CD4-positive, alpha-beta memory T cell (primary cell): Measurements from ENCODE around the gene PRUNE2. TPM values are rescaled to one million over a fixed set of nuclear protein-coding genes. Genes with fewer than 3 reads are reported as not detected.

ENCODE experiments used
- CTCF ChIA-PET: fragments of 350-600 bp; sonication (Branson Sonifier 250); formaldehyde crosslinking; loops from one replicate; lab custom pipeline; 2021; ENCODE audit warnings: inconsistent platforms; ENCODE audit not compliant: partially characterized antibody; lab: Charles Lee
- POLR2A ChIA-PET: fragments of 350-600 bp; sonication (Branson Sonifier 250); formaldehyde crosslinking; loops from one replicate; lab custom pipeline; 2021; ENCODE audit not compliant: partially characterized antibody; lab: Charles Lee
- DNase-seq, 5 donors: peaks; one replicate each; pipeline versions ENCODE4 v3.0.0 to v3.0.0-alpha.2; 2020 to 2022; ENCODE audit warnings: mixed read lengths in 1 of 5
- H3K27ac ChIP-seq: one replicate; pipeline ENCODE4 v1.7.0; 2013; ENCODE audit warnings: low read depth, low read length
- H3K27me3 ChIP-seq: 2 replicates; pipeline ENCODE4 v1.7.0; 2013; ENCODE audit warnings: mild to moderate bottlenecking, low read length, moderate library complexity; ENCODE audit not compliant: insufficient read depth
- H3K36me3 ChIP-seq: 2 replicates; pipeline ENCODE4 v1.7.0; 2013; ENCODE audit warnings: mild to moderate bottlenecking, low read length, moderate library complexity; ENCODE audit not compliant: insufficient read depth
- H3K4me1 ChIP-seq: 2 replicates; pipeline ENCODE4 v1.7.0; 2013; ENCODE audit warnings: mild to moderate bottlenecking, low read length, moderate library complexity; ENCODE audit not compliant: insufficient read depth
- H3K4me3 ChIP-seq, 2 donors: one replicate each; pipeline ENCODE4 v1.7.0; 2013; ENCODE audit warnings: low read length in 2 of 2, mild to moderate bottlenecking in 1 of 2
- H3K9me3 ChIP-seq, 2 donors: one replicate each; pipeline ENCODE4 v1.7.0; 2013; ENCODE audit warnings: low read length in 2 of 2, control low read depth in 1 of 2; ENCODE audit not compliant: control insufficient read depth in 1 of 2
- H3K27ac Mint-ChIP-seq, 7 donors: one replicate each; pipeline ENCODE4 v1.8.0; 2020 to 2021; ENCODE audit warnings: mixed read lengths in 7 of 7, mild to moderate bottlenecking in 6 of 7, inconsistent platforms in 3 of 7, moderate library complexity in 3 of 7
- H3K27me3 Mint-ChIP-seq, 2 donors: one replicate each; pipeline ENCODE4 v1.8.0; 2020 to 2021; ENCODE audit warnings: mixed read lengths in 2 of 2
- H3K36me3 Mint-ChIP-seq, 2 donors: one replicate each; pipeline ENCODE4 v1.8.0; 2020 to 2021; ENCODE audit warnings: mixed read lengths in 2 of 2, inconsistent platforms in 1 of 2, mild to moderate bottlenecking in 1 of 2
- H3K4me1 Mint-ChIP-seq, 4 donors: one replicate each; pipeline ENCODE4 v1.8.0; 2020 to 2021; ENCODE audit warnings: mixed read lengths in 4 of 4, mild to moderate bottlenecking in 1 of 4
- H3K4me3 Mint-ChIP-seq, 8 donors: one replicate each; pipeline ENCODE4 v1.8.0; 2020 to 2021; ENCODE audit warnings: mixed read lengths in 8 of 8, mild to moderate bottlenecking in 7 of 8, moderate library complexity in 6 of 8, inconsistent platforms in 3 of 8
- H3K9me3 Mint-ChIP-seq, 8 donors: one replicate each; pipeline ENCODE4 v1.8.0; 2020 to 2021; ENCODE audit warnings: mixed read lengths in 8 of 8, mild to moderate bottlenecking in 5 of 8, inconsistent platforms in 3 of 8, moderate library complexity in 1 of 8
- intact Hi-C: fragments of 100-400 bp; cut with micrococcal nuclease; formaldehyde crosslinking; loops from one replicate; pipeline ENCODE4 v1.15.1; 2023
- polyA plus RNA-seq, 2 donors: library from polyadenylated mRNA; unstranded; fragments of 300-500 nt; fragmentation: Illumina TruSeq; gene quantifications; one replicate each; pipeline ENCODE4 v1.2.3, GENCODE V29; 2021
- total RNA-seq, 2 experiments: library from RNA; stranded (reverse); gene quantifications; one replicate each; pipeline ENCODE4 v1.2.3, GENCODE V29; 2021

PRUNE2 gene
- total and polyA plus RNA-seq, 4 experiments from 2014 or later: 0.22 to 0.42 TPM; not detected in 2

- no peaks in the 10 kb centered on the region for H3K9me3 ChIP-seq
- H3K36me3 Mint-ChIP-seq: no peaks in the 10 kb centered on the region
- H3K4me1 Mint-ChIP-seq: peaks cover 6 to 13% (median 8%) of the 10 kb centered on the region in 4 donors
- H3K36me3 ChIP-seq: no peaks in the 10 kb centered on the region
- no peak overlapping the region for H3K27ac Mint-ChIP-seq
- intact Hi-C loops: no loop called here
- ChIA-PET POLR2A (no interaction called here), CTCF (interaction anchor here (0.9 to 4.2 kb wide), 3 partner anchors 11 to 272 kb away, joined by 3 to 25 read pairs (median 4); no protein-coding TSS in a partner anchor)
- DNase-seq: no peak
- peaks cover 27 to 34% of the 10 kb centered on the region in 2 donors for H3K27me3 Mint-ChIP-seq
- H3K27ac ChIP-seq: no peak overlapping the region
- H3K4me3 ChIP-seq: no peak overlapping the region
- H3K4me3 Mint-ChIP-seq: peak overlapping the region in 4 of 8 donors; percentile 5 to 83 (median 46)
- no peaks in the 10 kb centered on the region for H3K27me3 ChIP-seq
- H3K9me3 Mint-ChIP-seq: no peaks in the 10 kb centered on the region
- no peaks in the 10 kb centered on the region for H3K4me1 ChIP-seq
Observed at GRCh38 chr9:76692458-76693129, 213.3 kb downstream of the PRUNE2 start.

DNA sequence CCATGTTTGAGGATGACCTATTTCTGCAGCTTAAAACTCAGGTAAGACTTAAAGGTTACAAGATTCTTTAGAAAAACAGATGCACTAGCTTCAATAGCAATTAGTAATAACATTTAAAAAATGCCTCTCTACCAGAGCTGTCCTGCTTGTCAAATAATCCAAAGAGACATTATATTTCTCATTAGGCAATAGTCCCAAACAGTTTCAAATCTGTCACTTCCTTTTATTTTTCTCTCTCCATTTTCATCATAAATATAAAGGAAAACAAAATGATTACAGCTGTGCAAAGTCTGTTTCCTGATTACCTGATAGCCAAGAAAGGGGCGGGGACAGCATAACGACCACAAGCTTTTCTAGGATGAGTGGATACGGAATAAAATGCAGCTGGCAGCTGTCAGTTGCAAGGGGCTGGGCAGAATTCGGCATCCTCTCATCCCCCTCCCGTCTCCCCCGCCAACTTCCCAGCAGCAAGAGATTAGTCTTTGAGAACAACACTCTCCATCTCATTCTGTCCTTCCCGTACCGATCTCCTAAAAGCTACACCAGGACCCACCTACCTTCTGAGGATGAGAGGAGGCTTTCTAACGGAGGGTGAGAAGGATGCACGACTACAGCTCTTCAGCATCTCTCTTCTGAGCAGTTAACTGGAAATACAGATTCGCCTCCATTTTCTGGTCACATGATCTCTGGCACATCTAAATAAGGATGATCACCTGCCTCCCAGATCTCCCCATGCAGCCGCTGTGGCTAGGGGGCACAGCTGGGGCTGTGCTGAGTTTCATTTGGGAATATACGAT lies 214.2 kb downstream of the PRUNE2 start:
- intact Hi-C loops: no loop called here
- Mint-ChIP-seq H3K4me3 (peak overlapping the region; percentile 74 to 87 (median 82)), H3K36me3 (no peaks in the 10 kb centered on the region), H3K27ac (peak overlapping the region in 1 of 7 donors; percentile 69), H3K27me3 (peaks cover 24 to 33% of the 10 kb centered on the region in 2 donors), H3K4me1 (peaks cover 6 to 13% (median 8%) of the 10 kb centered on the region in 4 donors), H3K9me3 (no peaks in the 10 kb centered on the region)
- Histone ChIP-seq H3K4me3 (no peak overlapping the region), H3K36me3 (no peaks in the 10 kb centered on the region), H3K27me3 (no peaks in the 10 kb centered on the region), H3K27ac (no peak overlapping the region), H3K4me1 (no peaks in the 10 kb centered on the region), H3K9me3 (no peaks in the 10 kb centered on the region)
- ChIA-PET POLR2A (no interaction called here), CTCF (interaction anchor here (0.6 to 4.2 kb wide), 6 partner anchors 10 to 291 kb away, joined by 3 to 25 read pairs (median 3); no protein-coding TSS in a partner anchor)
- peak in 1 of 5 donors; percentile 2 for DNase-seq

GRCh38 chr9:76690973-76691370 lies 214.9 kb downstream of the PRUNE2 start:
- H3K27ac Mint-ChIP-seq: no peak overlapping the region
- peak overlapping the region in 2 of 8 donors; percentile 15 to 42 for H3K4me3 Mint-ChIP-seq
- H3K4me1 Mint-ChIP-seq: peaks cover 6 to 13% (median 8%) of the 10 kb centered on the region in 4 donors
- H3K27me3 Mint-ChIP-seq: peaks cover 20 to 33% of the 10 kb centered on the region in 2 donors
- CTCF ChIA-PET: interaction anchor here (1.0 to 4.2 kb wide), 3 partner anchors 10 to 290 kb away, joined by 3 to 25 read pairs (median 3); no protein-coding TSS in a partner anchor
- no peak for DNase-seq
- POLR2A ChIA-PET: no interaction called here
- intact Hi-C loops: no loop called here
- no peaks in the 10 kb centered on the region for H3K36me3 ChIP-seq
- H3K27me3 ChIP-seq: no peaks in the 10 kb centered on the region
- H3K9me3 ChIP-seq: no peaks in the 10 kb centered on the region
- no peaks in the 10 kb centered on the region for H3K9me3 Mint-ChIP-seq
- H3K4me3 ChIP-seq: no peak overlapping the region
- no peaks in the 10 kb centered on the region for H3K4me1 ChIP-seq
- H3K27ac ChIP-seq: no peak overlapping the region
- no peaks in the 10 kb centered on the region for H3K36me3 Mint-ChIP-seq

DNA sequence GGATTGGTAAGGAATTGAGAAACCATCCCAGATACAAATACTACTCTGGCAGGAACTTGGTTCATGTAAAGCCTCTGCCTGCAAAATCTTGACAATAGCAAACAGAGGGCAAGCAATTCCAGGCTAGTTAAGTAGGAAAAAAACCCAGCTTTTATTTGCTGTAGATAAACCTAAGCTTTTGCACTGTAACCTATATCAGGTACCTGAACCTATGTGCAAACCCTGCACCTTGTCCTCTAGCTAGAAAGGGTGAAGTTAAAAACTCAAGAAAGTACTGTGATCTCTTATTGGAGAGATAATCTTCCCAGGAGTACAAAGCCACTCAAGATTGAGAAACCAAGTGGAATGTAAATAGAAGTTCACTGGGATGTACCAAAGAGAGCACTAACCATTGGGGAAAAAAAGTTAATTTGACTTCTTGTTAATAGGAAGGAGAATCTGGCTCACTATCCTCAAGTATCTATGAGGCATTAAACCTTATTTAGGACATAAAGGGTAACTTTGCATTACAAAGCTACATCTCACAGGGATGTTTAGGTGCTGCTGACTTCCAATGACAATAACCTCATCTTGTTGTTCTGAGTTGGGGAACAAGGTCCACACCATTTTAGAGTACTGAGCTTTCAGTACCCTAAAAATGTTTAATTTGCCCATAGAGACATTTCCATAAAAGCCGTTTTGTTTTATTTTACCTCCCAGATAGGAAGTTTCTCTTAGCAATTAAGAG lies 215.5 kb downstream of the PRUNE2 start:
- H3K9me3 Mint-ChIP-seq: no peaks in the 10 kb centered on the region

GRCh38 chr9:76688471-76689238 lies 217.3 kb downstream of the PRUNE2 start:
- H3K36me3 ChIP-seq: no peaks in the 10 kb centered on the region
- Mint-ChIP-seq H3K4me1 (peaks cover 6 to 13% (median 8%) of the 10 kb centered on the region in 4 donors), H3K4me3 (no peak overlapping the region), H3K36me3 (no peaks in the 10 kb centered on the region), H3K9me3 (no peaks in the 10 kb centered on the region), H3K27me3 (peaks cover 17 to 24% of the 10 kb centered on the region in 2 donors), H3K27ac (no peak overlapping the region)
- no peak for DNase-seq
- intact Hi-C loops: no loop called here
- H3K27ac ChIP-seq: no peak overlapping the region
- ChIA-PET POLR2A (no interaction called here), CTCF (interaction anchor here (1.5 kb wide), 1 partner anchor 12 kb away, joined by 3 read pairs; no protein-coding TSS in a partner anchor)
- no peaks in the 10 kb centered on the region for H3K9me3 ChIP-seq
- H3K4me1 ChIP-seq: no peaks in the 10 kb centered on the region
- H3K4me3 ChIP-seq: no peak overlapping the region
- no peaks in the 10 kb centered on the region for H3K27me3 ChIP-seq

More for the DNA sequence above, 215.5 kb downstream of the PRUNE2 start:
- DNase-seq: no peak
- Mint-ChIP-seq H3K27ac (no peak overlapping the region), H3K4me1 (peaks cover 6 to 13% (median 8%) of the 10 kb centered on the region in 4 donors), H3K4me3 (no peak overlapping the region), H3K36me3 (no peaks in the 10 kb centered on the region), H3K27me3 (peaks cover 20 to 31% of the 10 kb centered on the region in 2 donors)
- CTCF ChIA-PET: interaction anchor here (4.2 kb wide), 1 partner anchor 14 kb away, joined by 25 read pairs; no protein-coding TSS in a partner anchor
- no peak overlapping the region for H3K4me3 ChIP-seq
- no peaks in the 10 kb centered on the region for H3K9me3 ChIP-seq
- POLR2A ChIA-PET: no interaction called here
- no peaks in the 10 kb centered on the region for H3K4me1 ChIP-seq
- H3K27ac ChIP-seq: no peak overlapping the region
- no peaks in the 10 kb centered on the region for H3K36me3 ChIP-seq
- no peaks in the 10 kb centered on the region for H3K27me3 ChIP-seq
- intact Hi-C loops: no loop called here

GRCh38 chr9:76687861-76688391 lies 218.0 kb downstream of the PRUNE2 start:
- Mint-ChIP-seq H3K4me1 (peaks cover 6 to 13% (median 8%) of the 10 kb centered on the region in 4 donors), H3K4me3 (no peak overlapping the region), H3K36me3 (no peaks in the 10 kb centered on the region), H3K27ac (no peak overlapping the region), H3K27me3 (peaks cover 17 to 24% of the 10 kb centered on the region in 2 donors), H3K9me3 (no peaks in the 10 kb centered on the region)
- DNase-seq: no peak
- intact Hi-C loops: no loop called here
- no peak overlapping the region for H3K4me3 ChIP-seq
- CTCF ChIA-PET: interaction anchor here (1.5 kb wide), 1 partner anchor 13 kb away, joined by 3 read pairs; no protein-coding TSS in a partner anchor
- no peak overlapping the region for H3K27ac ChIP-seq
- no peaks in the 10 kb centered on the region for H3K9me3 ChIP-seq
- POLR2A ChIA-PET: no interaction called here
- no peaks in the 10 kb centered on the region for H3K27me3 ChIP-seq
- no peaks in the 10 kb centered on the region for H3K36me3 ChIP-seq
- H3K4me1 ChIP-seq: no peaks in the 10 kb centered on the region
